ENCODE data around the gene SLC22A14.
"Not testable (repeated sequence)": the region's sequence is repeated elsewhere in the genome, so short reads cannot be mapped to it uniquely, and the experiment has no call there.

SLC22A14 gene

GRCh38 chr3:38314112-38314763, 32.1 kb downstream of the SLC22A14 start:
- no peak for DNase-seq

- DNase-seq, result no peak
These were observed 32.8 kb downstream of the SLC22A14 start for GRCh38 chr3:38314764-38315487.

- DNase-seq, result no peak
These were observed 33.6 kb downstream of the SLC22A14 start for GRCh38 chr3:38315488-38316230.

- DNase-seq, result no peak
These were observed 34.5 kb downstream of the SLC22A14 start for GRCh38 chr3:38316356-38317191.

- DNase-seq, result no peak
These were observed 35.2 kb downstream of the SLC22A14 start for GRCh38 chr3:38317192-38317759.

GRCh38 chr3:38318766-38319671, 36.9 kb downstream of the SLC22A14 start:
- DNase-seq, result no peak

- not testable (repeated sequence) for DNase-seq
These were observed 38.5 kb downstream of the SLC22A14 start for GRCh38 chr3:38320638-38321037.

GRCh38 chr3:38323060-38323459, 41.0 kb downstream of the SLC22A14 start:
- no peak for DNase-seq

- no peak for DNase-seq
These were observed 43.2 kb downstream of the SLC22A14 start for GRCh38 chr3:38325256-38325655.

GRCh38 chr3:38327335-38328009, 45.4 kb downstream of the SLC22A14 start:
- DNase-seq, result no peak

GRCh38 chr3:38331257-38332022, 49.3 kb downstream of the SLC22A14 start:
- DNase-seq, result no peak

- no peak for DNase-seq
These were observed 50.1 kb downstream of the SLC22A14 start for GRCh38 chr3:38332201-38332600.

- no peak for DNase-seq
These were observed 52.3 kb downstream of the SLC22A14 start for GRCh38 chr3:38334142-38335055.

- no peak for DNase-seq
These were observed 53.2 kb downstream of the SLC22A14 start for GRCh38 chr3:38335263-38335662.

GRCh38 chr3:38337703-38338102, 55.6 kb downstream of the SLC22A14 start:
- no peak for DNase-seq

- no peak for DNase-seq
These were observed 61.9 kb downstream of the SLC22A14 start for GRCh38 chr3:38343797-38344594.

- no peak for DNase-seq
These were observed 63.9 kb downstream of the SLC22A14 start for GRCh38 chr3:38345879-38346586.
